GM12874 (cell line): ENCODE data around the gene GNG7.

Source experiments
- CTCF ChIP-seq: IDR thresholded peaks from 2 replicates; pipeline ENCODE4 v1.5.1; 2011; ENCODE audit warnings: low read depth, mild to moderate bottlenecking, control low read depth, low read length, moderate library complexity; ENCODE audit not compliant: insufficient read depth

GNG7 gene

GRCh38 chr19:2553510-2553909 lies 149.0 kb downstream of the GNG7 start:
- TF ChIP-seq CTCF, result no peak

- no peak for TF ChIP-seq CTCF
Observed at GRCh38 chr19:2552859-2553258, 149.6 kb downstream of the GNG7 start.

- TF ChIP-seq CTCF, result no peak
Observed at GRCh38 chr19:2551864-2552185, 150.7 kb downstream of the GNG7 start.

GRCh38 chr19:2551172-2551863 lies 151.2 kb downstream of the GNG7 start:
- TF ChIP-seq CTCF, result no peak

- no peak for TF ChIP-seq CTCF
Observed at GRCh38 chr19:2550431-2551171, 151.9 kb downstream of the GNG7 start.

GRCh38 chr19:2549701-2550191 lies 152.7 kb downstream of the GNG7 start:
- TF ChIP-seq CTCF, result no peak

- TF ChIP-seq CTCF, result no peak
Observed at GRCh38 chr19:2548966-2549365, 153.5 kb downstream of the GNG7 start.
